Cardiac muscle cell (in vitro differentiated cells and primary cell): ENCODE results near the gene GRK5. TPM values are rescaled to one million over a fixed set of nuclear protein-coding genes. Genes with fewer than 3 reads are reported as not detected.

Experiments
- DNase-seq, 2 donors: peaks; one replicate each; pipeline versions ENCODE4 v3.0.0 to v3.0.0-alpha.2; 2010 to 2017; ENCODE audit warnings: low read depth in 1 of 2, low spot score in 1 of 2
- H3K27ac ChIP-seq: fragments of 200-600 bp; sonication (generic); 2 replicates; pipeline ENCODE4 v1.5.1; 2016
- H3K27me3 ChIP-seq: fragments of 200-600 bp; sonication (generic); 2 replicates; pipeline ENCODE4 v1.6.0; 2016; ENCODE audit warnings: control low read depth
- H3K36me3 ChIP-seq: fragments of 200-600 bp; sonication (generic); 2 replicates; pipeline ENCODE4 v1.5.1; 2016; ENCODE audit warnings: control low read depth
- H3K4me1 ChIP-seq: fragments of 200-600 bp; sonication (generic); 2 replicates; pipeline ENCODE4 v1.8.1; 2017; ENCODE audit warnings: low read depth, mild to moderate bottlenecking, mixed run types
- H3K4me3 ChIP-seq: fragments of 200-600 bp; sonication (generic); 2 replicates; pipeline ENCODE4 v1.5.1; 2016; ENCODE audit warnings: mild to moderate bottlenecking
- H3K9me3 ChIP-seq: fragments of 200-600 bp; sonication (generic); 2 replicates; pipeline ENCODE4 v1.5.1; 2017; ENCODE audit warnings: low read depth, mild to moderate bottlenecking, control low read depth
- polyA plus RNA-seq: library from polyadenylated mRNA; unstranded; fragments of >200 nt; fragmentation: Nextera tagmentation; extraction: Ambion mirVana; gene quantifications from 2 replicates; pipeline ENCODE4 v1.2.1, GENCODE V29; 2016
- total RNA-seq: library from RNA; depleted of rRNA; stranded (reverse); fragments of >200 nt; gene quantifications from 2 replicates; pipeline ENCODE4 v1.2.3, GENCODE V29; 2016
- TF ChIP-seq, protein P1 (sequence below): IDR thresholded peaks from 2 replicates; pipeline ENCODE4 v1.5.1; 2012; ENCODE audit warnings: low read depth, mild to moderate bottlenecking, low read length

The GRK5 gene
- total and polyA plus RNA-seq, 2 experiments from 2014 or later, result 3.5 to 18.3 TPM

DNA sequence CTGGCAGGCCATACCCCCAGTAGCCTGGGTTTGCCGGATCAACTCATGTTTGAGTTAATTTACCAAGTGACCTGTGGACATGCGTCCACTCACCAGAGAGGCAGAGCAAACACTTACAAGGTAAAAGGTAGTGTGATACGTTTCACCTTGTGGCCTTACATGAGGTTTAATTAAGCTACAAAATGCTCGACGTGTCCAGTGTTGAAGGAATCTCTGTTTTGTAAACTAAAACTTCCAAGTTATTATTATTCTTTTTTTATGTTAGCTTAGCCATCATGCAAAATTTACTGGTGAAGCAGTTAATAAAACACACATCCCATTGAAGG, 292.3 kb downstream of the GRK5 start:
- DNase-seq, result no peak
- Histone ChIP-seq H3K27me3 (no peaks in the 10 kb centered on the region), H3K4me3 (no peak overlapping the region), H3K27ac (no peak overlapping the region), H3K4me1 (no peaks in the 10 kb centered on the region), H3K36me3 (no peaks in the 10 kb centered on the region), H3K9me3 (no peaks in the 10 kb centered on the region)
- TF ChIP-seq, protein P1, sequence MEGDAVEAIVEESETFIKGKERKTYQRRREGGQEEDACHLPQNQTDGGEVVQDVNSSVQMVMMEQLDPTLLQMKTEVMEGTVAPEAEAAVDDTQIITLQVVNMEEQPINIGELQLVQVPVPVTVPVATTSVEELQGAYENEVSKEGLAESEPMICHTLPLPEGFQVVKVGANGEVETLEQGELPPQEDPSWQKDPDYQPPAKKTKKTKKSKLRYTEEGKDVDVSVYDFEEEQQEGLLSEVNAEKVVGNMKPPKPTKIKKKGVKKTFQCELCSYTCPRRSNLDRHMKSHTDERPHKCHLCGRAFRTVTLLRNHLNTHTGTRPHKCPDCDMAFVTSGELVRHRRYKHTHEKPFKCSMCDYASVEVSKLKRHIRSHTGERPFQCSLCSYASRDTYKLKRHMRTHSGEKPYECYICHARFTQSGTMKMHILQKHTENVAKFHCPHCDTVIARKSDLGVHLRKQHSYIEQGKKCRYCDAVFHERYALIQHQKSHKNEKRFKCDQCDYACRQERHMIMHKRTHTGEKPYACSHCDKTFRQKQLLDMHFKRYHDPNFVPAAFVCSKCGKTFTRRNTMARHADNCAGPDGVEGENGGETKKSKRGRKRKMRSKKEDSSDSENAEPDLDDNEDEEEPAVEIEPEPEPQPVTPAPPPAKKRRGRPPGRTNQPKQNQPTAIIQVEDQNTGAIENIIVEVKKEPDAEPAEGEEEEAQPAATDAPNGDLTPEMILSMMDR, result no peak

DNA sequence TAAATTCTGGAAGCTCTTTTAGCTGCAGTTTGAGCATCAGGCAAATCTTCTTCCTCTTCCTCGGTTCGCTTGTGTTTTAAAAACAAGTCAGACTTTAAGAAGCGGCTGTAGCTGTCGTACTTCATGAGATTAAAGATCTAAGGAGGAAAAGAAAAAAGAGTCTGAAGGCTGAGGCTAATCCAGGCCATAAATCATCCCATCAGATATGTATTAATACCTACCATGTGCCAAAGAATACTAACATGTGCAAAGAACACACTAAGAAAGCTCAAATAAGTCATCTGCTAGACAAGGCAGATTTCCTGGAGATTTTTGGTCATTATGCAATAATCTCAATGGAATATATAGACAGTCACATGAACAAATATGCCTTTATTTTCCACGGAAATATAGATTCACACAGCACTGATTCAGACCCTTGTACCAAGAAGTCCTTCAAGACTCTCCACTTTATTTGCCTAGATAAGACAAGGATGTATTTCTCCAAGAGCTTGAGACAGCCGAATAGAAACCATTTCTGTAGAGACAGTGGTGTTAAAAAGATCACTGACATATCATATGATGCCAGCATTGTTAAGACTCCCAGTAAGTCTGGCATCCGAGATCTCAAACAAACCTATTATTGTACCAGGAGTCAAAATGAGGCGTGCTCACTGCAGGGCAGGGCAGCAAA, 292.9 kb downstream of the GRK5 start:
- Histone ChIP-seq H3K4me1 (no peaks in the 10 kb centered on the region), H3K9me3 (no peaks in the 10 kb centered on the region), H3K36me3 (no peaks in the 10 kb centered on the region), H3K27me3 (no peaks in the 10 kb centered on the region), H3K27ac (no peak overlapping the region), H3K4me3 (no peak overlapping the region)
- no peak for DNase-seq
- TF ChIP-seq, protein P1, result no peak

DNA sequence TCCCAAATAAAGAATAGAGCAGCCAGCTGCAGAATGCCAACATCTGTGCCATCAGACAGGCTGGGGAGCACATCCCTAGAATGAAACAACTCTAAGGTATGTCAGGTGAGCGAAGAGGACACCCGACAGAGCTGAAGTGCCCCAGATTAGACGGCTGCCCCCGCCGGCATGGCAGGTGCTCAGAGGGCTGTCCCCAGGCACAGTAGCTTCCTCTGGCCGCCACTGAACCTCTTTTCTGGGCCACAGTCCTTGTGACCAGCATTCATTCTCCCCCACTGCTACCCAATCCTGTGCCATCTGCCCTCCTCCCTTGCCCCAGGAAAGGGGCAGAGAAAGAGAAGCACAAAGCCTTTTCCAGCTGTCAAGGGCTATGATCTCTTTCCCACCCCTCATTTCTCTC, 293.4 kb downstream of the GRK5 start:
- H3K36me3 ChIP-seq, result no peaks in the 10 kb centered on the region
- TF ChIP-seq, protein P1, result no peak
- no peak for DNase-seq
- no peak overlapping the region for H3K27ac ChIP-seq
- no peaks in the 10 kb centered on the region for H3K9me3 ChIP-seq
- H3K27me3 ChIP-seq, result no peaks in the 10 kb centered on the region
- H3K4me1 ChIP-seq, result no peaks in the 10 kb centered on the region
- no peak overlapping the region for H3K4me3 ChIP-seq

DNA sequence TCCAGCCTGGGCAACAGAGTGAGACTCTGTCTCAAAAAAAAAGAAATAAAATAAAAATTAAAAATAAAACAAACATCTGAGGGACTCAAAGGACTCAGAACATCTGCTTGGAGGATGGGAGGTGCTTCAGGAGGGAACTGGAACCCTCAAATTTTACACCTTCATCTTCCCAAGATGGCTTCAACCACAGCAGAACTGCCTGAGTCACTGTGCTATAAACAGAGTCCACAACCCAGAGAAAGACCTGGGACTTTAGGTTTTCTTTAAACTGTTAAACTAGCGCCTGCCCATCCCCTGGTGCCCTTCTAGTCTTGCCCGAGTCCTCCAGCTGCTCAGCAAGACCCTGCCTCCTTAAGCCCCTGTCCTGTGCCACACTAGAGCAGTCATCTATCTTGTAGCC, 294.3 kb downstream of the GRK5 start:
- no peak for DNase-seq
- Histone ChIP-seq H3K4me1 (no peaks in the 10 kb centered on the region), H3K27ac (no peak overlapping the region), H3K9me3 (no peaks in the 10 kb centered on the region), H3K36me3 (no peaks in the 10 kb centered on the region), H3K27me3 (no peaks in the 10 kb centered on the region), H3K4me3 (no peak overlapping the region)
- TF ChIP-seq, protein P1, result no peak

DNA sequence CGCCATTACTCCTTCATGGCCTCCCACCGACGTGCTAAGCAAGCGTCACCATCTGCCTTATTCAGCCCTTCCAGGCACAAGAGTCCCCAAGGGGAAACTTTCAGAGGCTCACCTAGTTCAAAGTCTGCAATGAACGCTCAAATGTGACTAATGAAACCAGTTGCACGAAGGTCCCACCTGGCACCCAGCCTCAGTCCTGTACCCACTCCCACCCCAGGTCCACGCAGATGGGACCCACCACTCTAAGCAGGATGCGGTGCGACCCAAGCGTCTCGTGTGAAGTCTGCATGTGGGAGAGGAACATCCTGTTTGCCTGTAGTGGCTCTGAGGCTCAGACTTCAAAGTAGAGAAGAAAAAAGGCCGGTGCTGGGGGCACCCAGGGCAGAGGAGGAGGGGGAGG, 294.8 kb downstream of the GRK5 start:
- no peak for DNase-seq
- Histone ChIP-seq H3K4me3 (no peak overlapping the region), H3K36me3 (no peaks in the 10 kb centered on the region), H3K27ac (no peak overlapping the region), H3K4me1 (no peaks in the 10 kb centered on the region), H3K9me3 (no peaks in the 10 kb centered on the region), H3K27me3 (no peaks in the 10 kb centered on the region)
- TF ChIP-seq, protein P1, result no peak
